ENCODE measurements around the gene MMP17. TPM values are rescaled to one million over a fixed set of nuclear protein-coding genes. Genes with fewer than 3 reads are reported as not detected.

Gene MMP17
- polyA plus RNA-seq, 3 donors: 2.8 to 78.3 (median 3.0) TPM

DNA sequence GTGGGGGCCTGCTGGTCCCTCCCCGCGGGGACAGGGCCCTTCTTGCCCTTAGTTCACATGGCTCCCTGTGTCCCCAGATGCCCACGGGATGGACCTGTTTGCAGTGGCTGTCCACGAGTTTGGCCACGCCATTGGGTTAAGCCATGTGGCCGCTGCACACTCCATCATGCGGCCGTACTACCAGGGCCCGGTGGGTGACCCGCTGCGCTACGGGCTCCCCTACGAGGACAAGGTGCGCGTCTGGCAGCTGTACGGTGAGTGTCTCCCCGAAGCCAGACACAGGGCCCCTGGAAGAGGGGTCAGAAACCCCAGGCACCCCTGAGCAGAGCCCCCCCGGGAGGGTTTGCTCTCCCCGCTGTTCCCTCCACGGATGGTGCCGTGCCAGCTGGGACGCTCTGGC is 13.4 kb downstream of the MMP17 start:
- peaks cover 58 to 87% of the 10 kb centered on the region in 2 donors for H3K36me3 Mint-ChIP-seq
- no peak overlapping the region for H2AFZ ChIP-seq (ENCODE audit: insufficient read depth, low read depth, low read length, poor library complexity, severe bottlenecking)
- WGBS (ENCODE audit: insufficient coverage): 97% methylated on average over 22 of the region's 22 CpGs

DNA sequence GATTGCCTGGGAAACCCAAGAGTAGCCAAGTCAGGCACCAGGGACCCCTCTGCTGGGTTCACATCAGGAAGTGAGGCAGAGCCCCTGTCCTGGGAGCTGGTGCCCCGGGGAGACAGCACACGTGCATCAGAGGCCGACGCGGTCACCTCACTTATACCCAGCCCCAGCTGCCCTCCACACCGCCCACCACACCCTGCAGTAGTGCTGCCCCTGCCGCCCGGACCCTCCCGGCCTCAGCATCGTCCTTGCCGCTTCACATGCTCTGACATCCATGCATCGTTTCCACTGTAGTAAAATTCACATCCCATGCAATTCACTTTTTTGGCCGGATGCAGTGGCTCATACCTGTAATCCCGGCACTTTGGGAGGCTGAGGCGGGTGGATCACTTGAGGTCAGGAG is 14.0 kb downstream of the MMP17 start:
- TF ChIP-seq, protein P1, sequence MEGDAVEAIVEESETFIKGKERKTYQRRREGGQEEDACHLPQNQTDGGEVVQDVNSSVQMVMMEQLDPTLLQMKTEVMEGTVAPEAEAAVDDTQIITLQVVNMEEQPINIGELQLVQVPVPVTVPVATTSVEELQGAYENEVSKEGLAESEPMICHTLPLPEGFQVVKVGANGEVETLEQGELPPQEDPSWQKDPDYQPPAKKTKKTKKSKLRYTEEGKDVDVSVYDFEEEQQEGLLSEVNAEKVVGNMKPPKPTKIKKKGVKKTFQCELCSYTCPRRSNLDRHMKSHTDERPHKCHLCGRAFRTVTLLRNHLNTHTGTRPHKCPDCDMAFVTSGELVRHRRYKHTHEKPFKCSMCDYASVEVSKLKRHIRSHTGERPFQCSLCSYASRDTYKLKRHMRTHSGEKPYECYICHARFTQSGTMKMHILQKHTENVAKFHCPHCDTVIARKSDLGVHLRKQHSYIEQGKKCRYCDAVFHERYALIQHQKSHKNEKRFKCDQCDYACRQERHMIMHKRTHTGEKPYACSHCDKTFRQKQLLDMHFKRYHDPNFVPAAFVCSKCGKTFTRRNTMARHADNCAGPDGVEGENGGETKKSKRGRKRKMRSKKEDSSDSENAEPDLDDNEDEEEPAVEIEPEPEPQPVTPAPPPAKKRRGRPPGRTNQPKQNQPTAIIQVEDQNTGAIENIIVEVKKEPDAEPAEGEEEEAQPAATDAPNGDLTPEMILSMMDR (IDR thresholded peaks at IDR 0.05): no peak
- Mint-ChIP-seq H3K9me3 (no peaks in the 10 kb centered on the region), H3K36me3 (peaks cover 63 to 93% of the 10 kb centered on the region in 2 donors), H3K4me1 (no peaks in the 10 kb centered on the region), H3K4me3 (no peak overlapping the region), H3K27me3 (ENCODE audit: low read depth in 3 of 3) (peaks cover 0 to 3% (median 1%) of the 10 kb centered on the region in 3 donors), H3K27ac (peak overlapping the region in 1 of 7 donors; percentile 19)
- Histone ChIP-seq H3K4me1 (ENCODE audit: control insufficient read depth in 1 of 2, insufficient read depth in 2 of 2, low read length in 2 of 2) (no peaks in the 10 kb centered on the region), H3K36me3 (replicated peaks in 1 of 2; ENCODE audit: control insufficient read depth in 1 of 2, insufficient read depth in 2 of 2, low read length in 2 of 2) (peaks cover 63 to 84% of the 10 kb centered on the region in 2 donors), H2AFZ (ENCODE audit: insufficient read depth, low read depth, low read length, poor library complexity, severe bottlenecking) (no peak overlapping the region), H3K4me2 (replicated peaks; ENCODE audit: extremely low read depth, low read length, poor library complexity, severe bottlenecking) (no peak overlapping the region), H3K27ac (ENCODE audit: low read depth in 1 of 2, low read length in 2 of 2) (no peak overlapping the region), H3K9me3 (replicated peaks in 1 of 2; ENCODE audit: control insufficient read depth in 1 of 2, insufficient read depth in 1 of 2, low read length in 2 of 2) (no peaks in the 10 kb centered on the region), H3K79me2 (ENCODE audit: insufficient read depth, low read length) (peaks cover 2% of the 10 kb centered on the region), H3K4me3 (replicated peaks in 1 of 3; ENCODE audit: low read depth in 2 of 3, low read length in 3 of 3) (no peak overlapping the region), H3K27me3 (ENCODE audit: control insufficient read depth in 2 of 2, insufficient read depth in 2 of 2, low read length in 2 of 2) (no peaks in the 10 kb centered on the region), H3K9ac (ENCODE audit: insufficient read depth, low read length, poor library complexity, severe bottlenecking) (no peak overlapping the region), H4K20me1 (ENCODE audit: insufficient read depth, low read length) (peaks cover 13% of the 10 kb centered on the region)
- intact Hi-C loops (cut with micrococcal nuclease): no loop called here
- no peak for DNase-seq
- WGBS (ENCODE audit: insufficient coverage): 97% methylated on average over 12 of the region's 15 CpGs

More for the DNA sequence above, 13.4 kb downstream of the MMP17 start:
- peaks cover 8% of the 10 kb centered on the region for H3K79me2 ChIP-seq (ENCODE audit: insufficient read depth, low read length)
- no peak overlapping the region for H3K4me3 Mint-ChIP-seq
- H3K27me3 ChIP-seq (ENCODE audit: control insufficient read depth in 2 of 2, insufficient read depth in 2 of 2, low read length in 2 of 2): no peaks in the 10 kb centered on the region
- TF ChIP-seq, protein P1 (IDR thresholded peaks at IDR 0.05): no peak
- H3K27ac ChIP-seq (ENCODE audit: low read depth in 1 of 2, low read length in 2 of 2): no peak overlapping the region
- peaks cover 19% of the 10 kb centered on the region for H4K20me1 ChIP-seq (ENCODE audit: insufficient read depth, low read length)
- H3K36me3 ChIP-seq (replicated peaks in 1 of 2; ENCODE audit: control insufficient read depth in 1 of 2, insufficient read depth in 2 of 2, low read length in 2 of 2): peaks cover 59 to 78% of the 10 kb centered on the region in 2 donors
- H3K4me3 ChIP-seq (replicated peaks in 1 of 3; ENCODE audit: low read depth in 2 of 3, low read length in 3 of 3): no peak overlapping the region
- H3K9me3 Mint-ChIP-seq: no peaks in the 10 kb centered on the region
- H3K9me3 ChIP-seq (replicated peaks in 1 of 2; ENCODE audit: control insufficient read depth in 1 of 2, insufficient read depth in 1 of 2, low read length in 2 of 2): no peaks in the 10 kb centered on the region
- H3K4me1 ChIP-seq (ENCODE audit: control insufficient read depth in 1 of 2, insufficient read depth in 2 of 2, low read length in 2 of 2): no peaks in the 10 kb centered on the region
- H3K27me3 Mint-ChIP-seq (ENCODE audit: low read depth in 3 of 3): peaks cover 0 to 3% (median 1%) of the 10 kb centered on the region in 3 donors
- no peaks in the 10 kb centered on the region for H3K4me1 Mint-ChIP-seq
- peak overlapping the region in 1 of 7 donors; percentile 18 for H3K27ac Mint-ChIP-seq
- intact Hi-C loops (cut with micrococcal nuclease): no loop called here
- H3K4me2 ChIP-seq (replicated peaks; ENCODE audit: extremely low read depth, low read length, poor library complexity, severe bottlenecking): no peak overlapping the region
- DNase-seq: no peak
- H3K9ac ChIP-seq (ENCODE audit: insufficient read depth, low read length, poor library complexity, severe bottlenecking): no peak overlapping the region
